ENCODE data around the gene PRR33.

The PRR33 gene

GRCh38 chr11:1845561-1846452 is 45.9 kb downstream of the PRR33 start:
- no peak for DNase-seq

- no peak for DNase-seq
Measured at GRCh38 chr11:1845095-1845429, 46.6 kb downstream of the PRR33 start.

GRCh38 chr11:1844221-1845094 is 47.2 kb downstream of the PRR33 start:
- no peak for DNase-seq

- no peak for DNase-seq
Measured at GRCh38 chr11:1843796-1844195, 47.9 kb downstream of the PRR33 start.

GRCh38 chr11:1843098-1843473 is 48.6 kb downstream of the PRR33 start:
- DNase-seq: no peak

GRCh38 chr11:1842149-1843097 is 49.3 kb downstream of the PRR33 start:
- DNase-seq: no peak

- DNase-seq: no peak
Measured at GRCh38 chr11:1841511-1842148, 50.1 kb downstream of the PRR33 start.

GRCh38 chr11:1840780-1841480 is 50.8 kb downstream of the PRR33 start:
- DNase-seq: no peak

- no peak for DNase-seq
Measured at GRCh38 chr11:1839924-1840779, 51.5 kb downstream of the PRR33 start.

GRCh38 chr11:1839204-1839923 is 52.3 kb downstream of the PRR33 start:
- DNase-seq: no peak

- DNase-seq: no peak
Measured at GRCh38 chr11:1838426-1839144, 53.1 kb downstream of the PRR33 start, which contains the start of gene TNNI2. TSS of gene TNNI2 (plus strand) at chr11:1838981. CDS start at chr11:1839697, 716 bp downstream.

All from NCI-H82 (cell line).